GM23338 (cell line): ENCODE measurements around the gene VSTM2B. TPM values are rescaled to one million over a fixed set of nuclear protein-coding genes. Genes with fewer than 3 reads are reported as not detected.
A peak's percentile ranks its signal among the peaks of the same experiment; 100 is the strongest.

Experiments
- ATAC-seq: fragments of 200-7000 bp; cut with Tn5 transposase; 3 replicates; pipeline ENCODE4 v1.9.1; 2020
- DNase-seq: peaks from one replicate; pipeline ENCODE4 v3.0.0-alpha.2; 2015; ENCODE audit warnings: low spot score
- H2AFZ ChIP-seq: fragments of 200-600 bp; sonication (generic); 2 replicates; pipeline ENCODE4 v1.8.0; 2016; ENCODE audit warnings: antibody characterized with exemption, mild to moderate bottlenecking, moderate library complexity
- H3F3A ChIP-seq: fragments of 200-600 bp; sonication (generic); replicated peaks from 2 replicates; pipeline ENCODE4 v1.8.0; 2017; ENCODE audit warnings: antibody characterized with exemption, mixed run types, low read depth
- H3K27ac ChIP-seq: fragments of 200-600 bp; sonication (generic); 2 replicates; pipeline ENCODE4 v1.6.1; 2016; ENCODE audit warnings: low read depth
- H3K27me3 ChIP-seq: fragments of 200-600 bp; sonication (generic); 2 replicates; pipeline ENCODE4 v1.8.0; 2016; ENCODE audit warnings: mild to moderate bottlenecking, mixed run types, moderate library complexity; ENCODE audit not compliant: insufficient read depth
- H3K36me3 ChIP-seq: fragments of 200-600 bp; sonication (generic); 2 replicates; pipeline ENCODE4 v1.8.0; 2016; ENCODE audit warnings: mild to moderate bottlenecking; ENCODE audit not compliant: insufficient read depth
- H3K4me1 ChIP-seq: fragments of 200-600 bp; sonication (generic); 2 replicates; pipeline ENCODE4 v1.8.0; 2016; ENCODE audit warnings: mild to moderate bottlenecking, moderate library complexity; ENCODE audit not compliant: insufficient read depth
- H3K4me2 ChIP-seq: fragments of 200-600 bp; sonication (generic); 2 replicates; pipeline ENCODE4 v1.7.1; 2017; ENCODE audit warnings: mixed run types
- H3K4me3 ChIP-seq: fragments of 200-600 bp; sonication (generic); 2 replicates; pipeline ENCODE4 v1.6.1; 2016; ENCODE audit warnings: mixed run types
- H3K79me2 ChIP-seq: fragments of 200-600 bp; sonication (generic); replicated peaks from 2 replicates; pipeline ENCODE4 v1.8.0; 2017; ENCODE audit warnings: mild to moderate bottlenecking; ENCODE audit not compliant: insufficient read depth
- H3K9me2 ChIP-seq: fragments of 200-600 bp; sonication (generic); 2 replicates; pipeline ENCODE4 v1.8.0; 2017; ENCODE audit not compliant: insufficient read depth
- H4K20me1 ChIP-seq: fragments of 200-600 bp; sonication (generic); replicated peaks from 2 replicates; pipeline ENCODE4 v1.8.0; 2017; ENCODE audit warnings: mild to moderate bottlenecking; ENCODE audit not compliant: insufficient read depth
- H3K27ac Mint-ChIP-seq: 2 replicates; pipeline ENCODE4 v1.8.0; 2020; ENCODE audit warnings: inconsistent platforms, mild to moderate bottlenecking, moderate library complexity, mixed read lengths
- H3K27me3 Mint-ChIP-seq: 3 replicates; pipeline ENCODE4 v1.8.0; 2022; ENCODE audit warnings: low read depth, mild to moderate bottlenecking, moderate library complexity, mixed read lengths, inconsistent platforms; ENCODE audit not compliant: insufficient read depth, poor library complexity
- H3K36me3 Mint-ChIP-seq: 3 replicates; pipeline ENCODE4 v1.8.0; 2021; ENCODE audit warnings: low read depth, mild to moderate bottlenecking, inconsistent platforms, moderate library complexity, mixed read lengths
- H3K4me1 Mint-ChIP-seq: 3 replicates; pipeline ENCODE4 v1.8.0; 2020; ENCODE audit warnings: mild to moderate bottlenecking, inconsistent platforms, mixed read lengths
- H3K4me3 Mint-ChIP-seq: 3 replicates; pipeline ENCODE4 v1.8.0; 2021; ENCODE audit warnings: moderate library complexity, mild to moderate bottlenecking, inconsistent platforms, mixed read lengths
- H3K9me3 Mint-ChIP-seq: 3 replicates; pipeline ENCODE4 v1.8.0; 2020; ENCODE audit warnings: moderate library complexity, mild to moderate bottlenecking, inconsistent platforms, mixed read lengths
- CREB1 ChIP-seq: fragments of 250-450 bp; sonication (Bioruptor Pico); IDR thresholded peaks from 2 replicates; pipeline ENCODE4 v1.5.0; 2020; ENCODE audit warnings: low read depth, mild to moderate bottlenecking, moderate library complexity
- JUNB ChIP-seq: IDR thresholded peaks from one replicate; pipeline ENCODE4 v1.6.1; 2016; ENCODE audit warnings: antibody characterized with exemption; ENCODE audit not compliant: unreplicated experiment
- NANOG ChIP-seq: IDR thresholded peaks from 2 replicates; pipeline ENCODE4 v1.6.1; 2016; ENCODE audit warnings: antibody characterized with exemption, borderline replicate concordance
- STAT1 ChIP-seq: IDR thresholded peaks from one replicate; pipeline ENCODE4 v1.6.1; 2016; ENCODE audit warnings: antibody characterized with exemption; ENCODE audit not compliant: unreplicated experiment
- ZNF114 ChIP-seq: fragments of 250-450 bp; sonication (Bioruptor Pico); IDR thresholded peaks from 2 replicates; pipeline ENCODE4 v1.5.0; 2020; ENCODE audit warnings: mild to moderate bottlenecking, moderate library complexity
- ZNF331 ChIP-seq: fragments of 250-450 bp; sonication (Bioruptor Pico); IDR thresholded peaks from 2 replicates; pipeline ENCODE4 v1.5.0; 2020; ENCODE audit warnings: low read depth, mild to moderate bottlenecking, moderate library complexity
- polyA plus RNA-seq: library from polyadenylated mRNA; unstranded; fragments of >200 nt; fragmentation: Nextera tagmentation; extraction: Ambion mirVana; gene quantifications from 2 replicates; pipeline ENCODE4 v1.2.1, GENCODE V29; 2016
- total RNA-seq: library from RNA; depleted of rRNA; stranded (reverse); fragments of >200 nt; shearing (Covaris generic); gene quantifications from 2 replicates; pipeline ENCODE4 v1.2.3, GENCODE V29; 2014
- TF ChIP-seq, protein P1 (sequence below), 2 experiments: fragments of 200-600 bp in 1 of 2; sonication (generic) in 1 of 2; conservative IDR thresholded peaks; 2 replicates each; pipeline versions ENCODE4 v1.5.1 to v1.6.1; 2016 to 2017; ENCODE audit warnings: antibody characterized with exemption in 2 of 2, low read depth in 2 of 2, mild to moderate bottlenecking in 2 of 2, moderate library complexity in 1 of 2

The VSTM2B gene
- total and polyA plus RNA-seq, 2 experiments from 2014 or later = 1.2 to 1.8 TPM

DNA sequence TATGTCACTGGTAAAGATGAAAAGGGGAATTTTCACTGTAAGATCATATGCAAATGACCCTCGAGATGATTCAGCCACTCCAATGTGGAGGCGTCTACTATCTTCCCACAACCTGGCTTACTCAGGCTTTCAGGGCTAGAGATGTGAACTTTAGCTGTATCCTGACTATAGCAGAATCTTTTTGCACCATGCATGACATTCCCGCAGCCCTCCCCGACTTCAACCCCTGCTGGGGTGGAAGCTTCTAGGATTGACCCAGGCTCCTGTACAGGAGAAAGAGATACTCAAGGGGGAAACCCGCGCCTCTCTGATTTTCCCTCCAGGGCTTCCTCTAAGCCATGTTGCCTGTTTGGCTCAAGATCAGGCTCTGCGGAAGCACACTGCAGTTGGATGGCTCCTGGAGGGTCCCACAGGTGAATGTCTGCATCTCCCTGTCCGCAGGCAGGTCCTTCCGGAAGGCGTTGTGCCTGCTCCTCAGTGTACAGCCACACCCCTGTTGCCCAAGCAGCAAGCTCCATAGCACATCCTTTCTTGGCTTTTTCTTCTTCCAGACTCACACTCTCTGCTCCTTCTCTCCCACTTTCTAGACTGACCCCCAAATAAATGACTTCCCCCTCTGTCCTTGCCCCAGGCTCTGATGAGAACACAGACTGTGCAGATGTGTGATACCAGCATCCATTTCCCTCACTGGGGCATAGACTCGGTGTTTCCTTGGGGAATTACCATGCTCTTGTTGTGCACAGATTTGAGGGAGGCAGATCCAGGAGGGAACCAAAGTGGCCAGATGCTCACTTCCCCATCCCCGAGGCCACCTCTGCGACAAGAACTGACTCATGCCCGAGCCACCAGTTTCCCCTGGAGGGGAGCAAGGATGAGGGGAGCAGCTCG lies 51.2 kb downstream of the VSTM2B start:
- DNase-seq (no peak), ATAC-seq (peak; percentile 36)
- TF ChIP-seq, protein P1, sequence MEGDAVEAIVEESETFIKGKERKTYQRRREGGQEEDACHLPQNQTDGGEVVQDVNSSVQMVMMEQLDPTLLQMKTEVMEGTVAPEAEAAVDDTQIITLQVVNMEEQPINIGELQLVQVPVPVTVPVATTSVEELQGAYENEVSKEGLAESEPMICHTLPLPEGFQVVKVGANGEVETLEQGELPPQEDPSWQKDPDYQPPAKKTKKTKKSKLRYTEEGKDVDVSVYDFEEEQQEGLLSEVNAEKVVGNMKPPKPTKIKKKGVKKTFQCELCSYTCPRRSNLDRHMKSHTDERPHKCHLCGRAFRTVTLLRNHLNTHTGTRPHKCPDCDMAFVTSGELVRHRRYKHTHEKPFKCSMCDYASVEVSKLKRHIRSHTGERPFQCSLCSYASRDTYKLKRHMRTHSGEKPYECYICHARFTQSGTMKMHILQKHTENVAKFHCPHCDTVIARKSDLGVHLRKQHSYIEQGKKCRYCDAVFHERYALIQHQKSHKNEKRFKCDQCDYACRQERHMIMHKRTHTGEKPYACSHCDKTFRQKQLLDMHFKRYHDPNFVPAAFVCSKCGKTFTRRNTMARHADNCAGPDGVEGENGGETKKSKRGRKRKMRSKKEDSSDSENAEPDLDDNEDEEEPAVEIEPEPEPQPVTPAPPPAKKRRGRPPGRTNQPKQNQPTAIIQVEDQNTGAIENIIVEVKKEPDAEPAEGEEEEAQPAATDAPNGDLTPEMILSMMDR (conservative IDR thresholded peaks at IDR 0.05; ENCODE audit: low read depth in 2 of 2) = no peak
- TF ChIP-seq ZNF331 (CRISPR knock-in tag) = no peak
- TF ChIP-seq NANOG = no peak
- no peak for TF ChIP-seq ZNF114
- no peaks in the 10 kb centered on the region for H4K20me1 ChIP-seq
- H2AFZ ChIP-seq = 0 out of 2 replicates have a peak overlapping the region, but pooled peaks have one; percentile 38
- peaks cover 11% of the 10 kb centered on the region; the same call in 1 of the 2 replicates for H3K4me1 ChIP-seq
- H3K4me3 ChIP-seq = no peak overlapping the region
- no peaks in the 10 kb centered on the region for H3K79me2 ChIP-seq
- no peak overlapping the region for H3K4me3 Mint-ChIP-seq
- no peaks in the 10 kb centered on the region for H3F3A ChIP-seq
- peaks cover 18% of the 10 kb centered on the region for H3K4me1 Mint-ChIP-seq
- H3K9me3 Mint-ChIP-seq = peaks cover 4% of the 10 kb centered on the region
- H3K27me3 ChIP-seq = no peaks in the 10 kb centered on the region
- H3K27ac Mint-ChIP-seq = peak overlapping the region; percentile 22; the same call in 1 of the 2 replicates
- H3K27me3 Mint-ChIP-seq = peaks cover 4% of the 10 kb centered on the region
- no peak overlapping the region for H3K4me2 ChIP-seq
- no peaks in the 10 kb centered on the region for H3K36me3 ChIP-seq
- H3K9me2 ChIP-seq = no peaks in the 10 kb centered on the region
- no peak overlapping the region for H3K27ac ChIP-seq
- no peaks in the 10 kb centered on the region for H3K36me3 Mint-ChIP-seq

GRCh38 chr19:29577649-29577963 lies 51.8 kb downstream of the VSTM2B start:
- H3K4me2 ChIP-seq = no peak overlapping the region
- H2AFZ ChIP-seq = no peak overlapping the region
- H3K27me3 ChIP-seq = no peaks in the 10 kb centered on the region
- no peaks in the 10 kb centered on the region for H3F3A ChIP-seq
- Mint-ChIP-seq H3K27ac (no peak overlapping the region), H3K9me3 (peaks cover 4% of the 10 kb centered on the region), H3K4me3 (no peak overlapping the region), H3K36me3 (no peaks in the 10 kb centered on the region), H3K4me1 (peaks cover 18% of the 10 kb centered on the region), H3K27me3 (peaks cover 4% of the 10 kb centered on the region)
- TF ChIP-seq STAT1 = no peak
- no peak for TF ChIP-seq ZNF331 (CRISPR knock-in tag)
- no peak for TF ChIP-seq CREB1 (CRISPR knock-in tag)
- TF ChIP-seq JUNB = no peak
- TF ChIP-seq ZNF114 = no peak
- H3K4me1 ChIP-seq = peaks cover 11% of the 10 kb centered on the region; the same call in 1 of the 2 replicates
- no peaks in the 10 kb centered on the region for H3K36me3 ChIP-seq
- H3K27ac ChIP-seq = no peak overlapping the region
- no peaks in the 10 kb centered on the region for H3K79me2 ChIP-seq
- H4K20me1 ChIP-seq = no peaks in the 10 kb centered on the region
- DNase-seq (no peak), ATAC-seq (no peak)
- no peak overlapping the region for H3K4me3 ChIP-seq
- H3K9me2 ChIP-seq = no peaks in the 10 kb centered on the region

DNA sequence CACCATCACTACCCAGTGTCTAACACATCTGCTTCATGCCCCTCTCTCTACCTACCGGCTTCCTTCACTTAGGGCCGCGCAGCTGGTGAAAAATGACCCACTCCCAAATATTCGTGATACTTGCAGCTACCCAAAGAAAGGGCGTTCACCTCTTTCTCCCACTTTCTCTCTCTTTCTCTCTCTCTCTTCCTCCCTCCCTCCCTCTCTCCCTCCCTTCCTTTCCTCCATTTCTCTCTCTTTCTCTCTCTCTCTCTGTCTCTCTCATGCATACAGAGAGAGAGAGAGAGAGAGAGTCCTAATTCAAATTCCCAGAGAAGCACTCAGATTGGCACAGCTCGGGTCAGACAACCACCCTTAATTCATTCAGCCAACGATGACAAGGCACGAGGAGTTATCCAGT lies 52.6 kb downstream of the VSTM2B start:
- no peaks in the 10 kb centered on the region for H4K20me1 ChIP-seq
- H3F3A ChIP-seq = no peaks in the 10 kb centered on the region
- Mint-ChIP-seq H3K4me3 (no peak overlapping the region), H3K9me3 (peaks cover 4% of the 10 kb centered on the region), H3K4me1 (peaks cover 19% of the 10 kb centered on the region), H3K36me3 (no peaks in the 10 kb centered on the region), H3K27me3 (peaks cover 4% of the 10 kb centered on the region), H3K27ac (no peak overlapping the region)
- H3K4me1 ChIP-seq = peaks cover 11% of the 10 kb centered on the region; the same call in 1 of the 2 replicates
- H3K36me3 ChIP-seq = no peaks in the 10 kb centered on the region
- ATAC-seq (no peak), DNase-seq (no peak)
- no peak overlapping the region for H3K27ac ChIP-seq
- H3K4me2 ChIP-seq = no peak overlapping the region
- H2AFZ ChIP-seq = no peak overlapping the region
- H3K79me2 ChIP-seq = no peaks in the 10 kb centered on the region
- H3K27me3 ChIP-seq = no peaks in the 10 kb centered on the region
- no peaks in the 10 kb centered on the region for H3K9me2 ChIP-seq
- H3K4me3 ChIP-seq = no peak overlapping the region
- TF ChIP-seq, protein P1 (conservative IDR thresholded peaks at IDR 0.05; ENCODE audit: low read depth in 2 of 2) = no peak
- no peak for TF ChIP-seq JUNB
- no peak for TF ChIP-seq ZNF331 (CRISPR knock-in tag)
